ENCODE results near the gene PCBP3.

The PCBP3 gene

DNA sequence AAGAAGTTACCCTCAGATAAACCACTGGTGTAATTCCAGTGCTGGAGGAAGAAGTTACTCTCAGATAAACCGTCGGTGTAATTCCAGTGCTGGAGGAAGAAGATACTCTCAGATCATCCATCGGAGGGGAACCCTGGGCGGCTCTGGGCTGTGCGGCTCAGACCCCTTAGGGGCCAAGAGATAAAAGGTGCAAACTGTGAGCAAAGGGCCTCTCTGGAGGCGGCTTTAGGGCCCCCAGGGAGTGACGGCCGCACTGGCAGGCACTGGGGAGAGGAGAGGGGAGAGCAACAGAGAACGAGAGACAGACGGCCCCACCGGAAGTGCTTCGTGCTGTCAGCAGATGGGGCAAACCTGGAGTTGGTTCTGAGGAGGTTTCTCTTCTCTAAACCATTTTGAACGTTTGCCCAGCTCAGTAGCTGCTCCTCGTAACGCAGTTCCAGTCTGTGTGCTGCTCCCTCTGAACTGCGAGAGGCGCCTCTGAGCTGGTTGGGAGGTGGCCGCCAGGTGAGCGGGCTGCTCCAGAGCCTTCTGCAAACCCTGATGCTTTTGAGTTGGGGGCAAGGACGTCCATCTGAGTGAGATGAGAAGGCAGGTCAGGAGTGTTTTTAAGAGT is 275.4 kb downstream of the PCBP3 start:
- H2BK120ac ChIP-seq (ENCODE audit: low read depth, low read length), result no peak overlapping the region
- no peak for DNase-seq
- no peak overlapping the region for H2AK5ac ChIP-seq (ENCODE audit: low read length, severe bottlenecking)
- no peak overlapping the region for H4K8ac ChIP-seq (ENCODE audit: low read length)
- H4K91ac ChIP-seq (ENCODE audit: low read length), result no peak overlapping the region
- no peak overlapping the region for H3K4me3 ChIP-seq (ENCODE audit: insufficient read depth in 1 of 2, low read depth in 1 of 2, low read length in 2 of 2)
- peaks cover 0 to 2% of the 10 kb centered on the region in 2 experiments for H3K27me3 ChIP-seq (ENCODE audit: control insufficient read depth in 1 of 2, insufficient read depth in 1 of 2, low read length in 2 of 2)
- H2AFZ ChIP-seq (ENCODE audit: low read depth, low read length), result no peak overlapping the region
- H2BK5ac ChIP-seq (ENCODE audit: low read depth, low read length, poor library complexity, severe bottlenecking), result no peak overlapping the region
- H3K27ac ChIP-seq (ENCODE audit: low read length, poor library complexity, severe bottlenecking), result no peak overlapping the region
- H2BK15ac ChIP-seq (ENCODE audit: low read depth, poor library complexity, severe bottlenecking), result no peak overlapping the region
- H2BK12ac ChIP-seq (ENCODE audit: low read length in 2 of 2), result no peak overlapping the region
- no peak overlapping the region for H3K14ac ChIP-seq (ENCODE audit: low read length in 2 of 2)
- H3K4me2 ChIP-seq (ENCODE audit: low read length, poor library complexity, severe bottlenecking), result no peak overlapping the region
- no peaks in the 10 kb centered on the region for H3K79me1 ChIP-seq (replicated peaks; ENCODE audit: low read length, poor library complexity, severe bottlenecking)
- H3K9ac ChIP-seq (ENCODE audit: low read length), result no peak overlapping the region
- H3K4me1 ChIP-seq (ENCODE audit: control insufficient read depth, insufficient read depth, low read depth, low read length), result peaks cover 16% of the 10 kb centered on the region
- H3K36me3 ChIP-seq (ENCODE audit: control insufficient read depth in 1 of 2, insufficient read depth in 2 of 2, low read depth in 1 of 2, low read length in 2 of 2), result no peaks in the 10 kb centered on the region
- H3K23ac ChIP-seq (ENCODE audit: low read length in 2 of 2), result no peak overlapping the region
- 82% methylated on average over 19 of the region's 20 CpGs for WGBS
- H3K4ac ChIP-seq (ENCODE audit: low read depth in 1 of 2, low read length in 2 of 2), result no peak overlapping the region
- H3K9me3 ChIP-seq (ENCODE audit: control insufficient read depth, low read length), result no peaks in the 10 kb centered on the region
- H3K18ac ChIP-seq (ENCODE audit: low read depth in 1 of 2, low read length in 2 of 2), result no peak overlapping the region

DNA sequence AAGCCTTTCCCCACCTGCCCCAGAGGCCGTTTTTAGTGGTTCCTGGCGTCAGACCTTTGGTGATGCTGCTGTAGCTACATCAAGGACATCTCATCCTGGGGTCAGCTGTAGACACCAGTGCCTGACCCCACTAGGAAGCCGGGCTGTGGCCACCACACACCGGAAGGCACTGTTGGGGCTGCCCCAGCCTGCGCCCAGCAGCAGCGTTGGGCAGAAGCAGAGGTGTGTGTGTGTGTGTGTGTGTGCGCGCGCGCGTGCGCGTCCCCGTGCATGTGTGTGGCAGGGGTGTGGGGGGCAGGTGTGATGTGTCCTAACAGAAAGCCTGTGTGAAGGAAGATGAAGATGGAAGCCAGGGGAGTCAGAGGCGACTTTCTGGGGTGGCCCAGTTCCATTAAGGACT is 276.1 kb downstream of the PCBP3 start:
- 77% methylated on average over 15 of the region's 15 CpGs for WGBS

DNA sequence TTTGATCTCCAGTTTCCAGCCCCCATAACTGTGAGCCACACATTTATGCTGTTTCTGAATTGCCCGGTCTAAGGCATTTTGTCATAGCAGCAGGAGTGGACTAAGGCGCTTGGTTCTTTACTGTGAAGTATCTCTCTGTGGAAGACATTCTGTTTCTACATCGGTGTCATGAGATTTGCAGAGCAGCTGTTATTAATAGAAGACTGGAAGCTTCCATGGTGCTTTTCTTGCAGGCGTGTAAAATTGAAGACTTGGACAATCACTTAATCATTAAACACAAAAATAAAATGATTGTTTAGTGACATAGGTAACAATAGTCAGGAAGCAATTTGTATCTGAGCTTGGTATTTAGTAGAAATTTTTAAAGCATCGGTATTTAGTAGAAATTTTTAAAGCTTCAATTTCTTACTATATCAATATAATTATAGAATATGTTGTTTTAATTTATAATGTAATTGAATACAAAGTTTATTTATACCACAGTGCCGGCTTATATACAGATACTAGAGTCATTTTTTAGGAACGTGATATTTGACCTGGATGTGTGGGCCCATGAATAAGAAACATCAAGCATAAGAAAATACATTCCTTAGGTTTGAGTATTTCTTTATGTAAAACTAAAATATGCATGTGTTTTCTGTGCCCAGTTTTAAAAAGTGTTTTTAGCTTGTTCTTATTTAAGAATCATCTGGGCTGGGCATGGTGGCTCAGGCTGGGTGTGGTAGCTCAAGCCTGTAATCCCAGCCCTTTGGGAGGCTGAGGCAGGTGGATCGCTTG is 277.5 kb downstream of the PCBP3 start:
- no peaks in the 10 kb centered on the region for H3K9me3 ChIP-seq (ENCODE audit: control insufficient read depth, low read length)
- no peak overlapping the region for H2BK15ac ChIP-seq (ENCODE audit: low read depth, poor library complexity, severe bottlenecking)
- H3K36me3 ChIP-seq (ENCODE audit: control insufficient read depth in 1 of 2, insufficient read depth in 2 of 2, low read depth in 1 of 2, low read length in 2 of 2), result no peaks in the 10 kb centered on the region
- H3K27me3 ChIP-seq (ENCODE audit: control insufficient read depth in 1 of 2, insufficient read depth in 1 of 2, low read length in 2 of 2), result no peaks in the 10 kb centered on the region
- DNase-seq, result no peak
- no peak overlapping the region for H4K91ac ChIP-seq (ENCODE audit: low read length)
- H3K14ac ChIP-seq (ENCODE audit: low read length in 2 of 2), result no peak overlapping the region
- H3K23ac ChIP-seq (ENCODE audit: low read length in 2 of 2), result no peak overlapping the region
- H3K79me1 ChIP-seq (replicated peaks; ENCODE audit: low read length, poor library complexity, severe bottlenecking), result no peaks in the 10 kb centered on the region
- H3K4me2 ChIP-seq (ENCODE audit: low read length, poor library complexity, severe bottlenecking), result no peak overlapping the region
- H3K18ac ChIP-seq (ENCODE audit: low read depth in 1 of 2, low read length in 2 of 2), result no peak overlapping the region
- H3K9ac ChIP-seq (ENCODE audit: low read length), result no peak overlapping the region
- no peak overlapping the region for H2BK5ac ChIP-seq (ENCODE audit: low read depth, low read length, poor library complexity, severe bottlenecking)
- no peak overlapping the region for H2AFZ ChIP-seq (ENCODE audit: low read depth, low read length)
- no peak overlapping the region for H2AK5ac ChIP-seq (ENCODE audit: low read length, severe bottlenecking)
- peaks cover 14% of the 10 kb centered on the region for H3K4me1 ChIP-seq (ENCODE audit: control insufficient read depth, insufficient read depth, low read depth, low read length)
- H4K8ac ChIP-seq (ENCODE audit: low read length), result no peak overlapping the region
- no peak overlapping the region for H3K4me3 ChIP-seq (ENCODE audit: insufficient read depth in 1 of 2, low read depth in 1 of 2, low read length in 2 of 2)
- H3K27ac ChIP-seq (ENCODE audit: low read length, poor library complexity, severe bottlenecking), result no peak overlapping the region
- H3K4ac ChIP-seq (ENCODE audit: low read depth in 1 of 2, low read length in 2 of 2), result no peak overlapping the region
- H2BK120ac ChIP-seq (ENCODE audit: low read depth, low read length), result no peak overlapping the region
- no peak overlapping the region for H2BK12ac ChIP-seq (ENCODE audit: low read length in 2 of 2)
- 99% methylated on average over 3 of the region's 8 CpGs for WGBS

More for the DNA sequence above, 276.1 kb downstream of the PCBP3 start:
- Histone ChIP-seq H2BK120ac (ENCODE audit: low read depth, low read length) (no peak overlapping the region), H2AK5ac (ENCODE audit: low read length, severe bottlenecking) (no peak overlapping the region), H3K4me3 (ENCODE audit: insufficient read depth in 1 of 2, low read depth in 1 of 2, low read length in 2 of 2) (no peak overlapping the region), H3K4me1 (ENCODE audit: control insufficient read depth, insufficient read depth, low read depth, low read length) (peaks cover 14% of the 10 kb centered on the region), H3K36me3 (ENCODE audit: control insufficient read depth in 1 of 2, insufficient read depth in 2 of 2, low read depth in 1 of 2, low read length in 2 of 2) (no peaks in the 10 kb centered on the region), H3K9me3 (ENCODE audit: control insufficient read depth, low read length) (no peaks in the 10 kb centered on the region), H3K79me1 (replicated peaks; ENCODE audit: low read length, poor library complexity, severe bottlenecking) (no peaks in the 10 kb centered on the region), H2AFZ (ENCODE audit: low read depth, low read length) (no peak overlapping the region), H4K8ac (ENCODE audit: low read length) (no peak overlapping the region), H3K14ac (ENCODE audit: low read length in 2 of 2) (peak overlapping the region in 1 of 2 experiments; percentile 44), H3K23ac (ENCODE audit: low read length in 2 of 2) (no peak overlapping the region), H3K9ac (ENCODE audit: low read length) (no peak overlapping the region), H4K91ac (ENCODE audit: low read length) (no peak overlapping the region), H2BK12ac (ENCODE audit: low read length in 2 of 2) (no peak overlapping the region), H3K4me2 (ENCODE audit: low read length, poor library complexity, severe bottlenecking) (no peak overlapping the region), H3K18ac (ENCODE audit: low read depth in 1 of 2, low read length in 2 of 2) (no peak overlapping the region), H2BK5ac (ENCODE audit: low read depth, low read length, poor library complexity, severe bottlenecking) (no peak overlapping the region), H2BK15ac (ENCODE audit: low read depth, poor library complexity, severe bottlenecking) (no peak overlapping the region), H3K4ac (ENCODE audit: low read depth in 1 of 2, low read length in 2 of 2) (no peak overlapping the region), H3K27me3 (ENCODE audit: control insufficient read depth in 1 of 2, insufficient read depth in 1 of 2, low read length in 2 of 2) (peaks cover 0 to 1% of the 10 kb centered on the region in 2 experiments), H3K27ac (ENCODE audit: low read length, poor library complexity, severe bottlenecking) (no peak overlapping the region)
- no peak for DNase-seq

DNA sequence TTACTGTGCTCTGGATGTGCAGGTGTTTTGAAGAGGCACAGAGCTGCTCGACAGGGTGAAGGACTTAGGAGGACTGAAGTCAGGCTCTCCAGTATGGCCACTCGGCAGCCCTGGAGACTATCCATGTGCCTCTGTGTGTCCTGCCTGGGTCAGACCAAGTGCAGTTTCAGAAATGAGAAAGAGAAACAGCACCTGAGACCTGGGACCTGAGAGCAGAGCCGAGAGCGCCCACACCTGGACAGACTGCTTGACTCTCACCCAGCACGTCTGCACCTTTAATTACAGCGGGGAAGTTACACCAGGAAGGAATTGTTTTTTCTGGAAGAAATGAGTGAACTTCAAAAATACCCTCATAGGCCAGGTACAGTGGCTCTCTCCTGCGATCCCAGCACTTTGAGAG is 278.4 kb downstream of the PCBP3 start:
- Histone ChIP-seq H2AFZ (ENCODE audit: low read depth, low read length) (no peak overlapping the region), H4K8ac (ENCODE audit: low read length) (no peak overlapping the region), H3K9ac (ENCODE audit: low read length) (no peak overlapping the region), H3K79me1 (replicated peaks; ENCODE audit: low read length, poor library complexity, severe bottlenecking) (no peaks in the 10 kb centered on the region), H3K4ac (ENCODE audit: low read depth in 1 of 2, low read length in 2 of 2) (no peak overlapping the region), H3K4me2 (ENCODE audit: low read length, poor library complexity, severe bottlenecking) (no peak overlapping the region), H3K4me3 (ENCODE audit: insufficient read depth in 1 of 2, low read depth in 1 of 2, low read length in 2 of 2) (no peak overlapping the region), H3K23ac (ENCODE audit: low read length in 2 of 2) (no peak overlapping the region), H3K36me3 (ENCODE audit: control insufficient read depth in 1 of 2, insufficient read depth in 2 of 2, low read depth in 1 of 2, low read length in 2 of 2) (no peaks in the 10 kb centered on the region), H3K27ac (ENCODE audit: low read length, poor library complexity, severe bottlenecking) (no peak overlapping the region), H2BK5ac (ENCODE audit: low read depth, low read length, poor library complexity, severe bottlenecking) (no peak overlapping the region), H3K14ac (ENCODE audit: low read length in 2 of 2) (no peak overlapping the region), H3K27me3 (ENCODE audit: control insufficient read depth in 1 of 2, insufficient read depth in 1 of 2, low read length in 2 of 2) (no peaks in the 10 kb centered on the region), H2AK5ac (ENCODE audit: low read length, severe bottlenecking) (no peak overlapping the region), H2BK12ac (ENCODE audit: low read length in 2 of 2) (no peak overlapping the region), H3K4me1 (ENCODE audit: control insufficient read depth, insufficient read depth, low read depth, low read length) (peaks cover 11% of the 10 kb centered on the region), H3K9me3 (ENCODE audit: control insufficient read depth, low read length) (no peaks in the 10 kb centered on the region), H3K18ac (ENCODE audit: low read depth in 1 of 2, low read length in 2 of 2) (no peak overlapping the region), H2BK15ac (ENCODE audit: low read depth, poor library complexity, severe bottlenecking) (no peak overlapping the region), H2BK120ac (ENCODE audit: low read depth, low read length) (no peak overlapping the region), H4K91ac (ENCODE audit: low read length) (no peak overlapping the region)
- 95% methylated on average over 7 of the region's 7 CpGs for WGBS
- DNase-seq, result no peak
